T-helper 9 cell (primary cell): ENCODE results near the gene ARMH3.
A peak's percentile ranks its signal among the peaks of the same experiment; 100 is the strongest.

Experiments
- DNase-seq: peaks from one replicate; pipeline ENCODE4 v3.0.0-alpha.2; 2020

ARMH3 gene

DNA sequence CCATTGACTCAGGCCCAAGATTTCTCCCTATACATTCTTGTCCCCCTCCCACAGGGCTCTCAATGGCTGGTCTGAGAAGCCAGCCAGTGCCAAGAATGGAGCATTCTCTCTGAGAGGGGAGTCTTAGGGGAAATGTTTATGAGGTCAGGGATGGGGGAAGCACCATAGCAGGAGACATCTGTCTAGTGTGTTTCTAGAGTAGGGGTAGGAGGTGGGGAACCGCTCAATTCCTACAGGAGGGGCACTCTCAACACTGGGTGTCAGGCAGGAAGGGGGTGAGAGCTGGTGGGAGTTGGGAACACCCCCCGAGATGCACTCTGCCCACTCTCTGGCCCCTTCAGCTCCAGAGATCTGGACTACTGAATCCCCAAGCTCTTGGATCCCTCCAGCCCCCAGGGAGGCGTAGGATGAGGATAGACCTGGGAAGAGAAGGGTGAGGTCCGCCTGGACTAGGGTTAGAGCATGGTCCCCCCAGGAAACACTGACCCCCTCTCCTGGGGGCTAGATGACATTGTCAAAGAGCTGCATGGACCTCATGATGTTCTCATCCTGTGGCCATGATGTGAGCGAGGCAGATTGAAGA, 229.0 kb downstream of the ARMH3 start:
- no peak for DNase-seq

DNA sequence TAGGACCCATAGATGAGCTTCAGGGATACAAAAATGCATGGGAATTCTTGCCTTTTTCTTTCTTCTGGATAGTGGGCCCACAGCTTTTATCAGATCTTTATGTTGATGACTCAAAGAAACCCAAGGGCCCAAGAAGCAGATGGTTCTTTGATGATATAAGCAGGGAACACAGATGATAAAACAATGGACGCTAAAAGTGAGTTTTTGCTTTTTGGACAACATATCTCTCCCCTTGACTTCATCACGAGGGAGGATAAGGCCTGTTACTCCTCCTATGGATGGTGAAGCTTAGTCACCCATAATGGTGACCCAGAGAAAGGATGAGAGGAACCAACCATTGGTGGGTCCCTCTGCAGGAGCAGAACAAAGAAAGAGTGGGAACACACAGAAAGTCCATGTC, 231.2 kb downstream of the ARMH3 start:
- no peak for DNase-seq

DNA sequence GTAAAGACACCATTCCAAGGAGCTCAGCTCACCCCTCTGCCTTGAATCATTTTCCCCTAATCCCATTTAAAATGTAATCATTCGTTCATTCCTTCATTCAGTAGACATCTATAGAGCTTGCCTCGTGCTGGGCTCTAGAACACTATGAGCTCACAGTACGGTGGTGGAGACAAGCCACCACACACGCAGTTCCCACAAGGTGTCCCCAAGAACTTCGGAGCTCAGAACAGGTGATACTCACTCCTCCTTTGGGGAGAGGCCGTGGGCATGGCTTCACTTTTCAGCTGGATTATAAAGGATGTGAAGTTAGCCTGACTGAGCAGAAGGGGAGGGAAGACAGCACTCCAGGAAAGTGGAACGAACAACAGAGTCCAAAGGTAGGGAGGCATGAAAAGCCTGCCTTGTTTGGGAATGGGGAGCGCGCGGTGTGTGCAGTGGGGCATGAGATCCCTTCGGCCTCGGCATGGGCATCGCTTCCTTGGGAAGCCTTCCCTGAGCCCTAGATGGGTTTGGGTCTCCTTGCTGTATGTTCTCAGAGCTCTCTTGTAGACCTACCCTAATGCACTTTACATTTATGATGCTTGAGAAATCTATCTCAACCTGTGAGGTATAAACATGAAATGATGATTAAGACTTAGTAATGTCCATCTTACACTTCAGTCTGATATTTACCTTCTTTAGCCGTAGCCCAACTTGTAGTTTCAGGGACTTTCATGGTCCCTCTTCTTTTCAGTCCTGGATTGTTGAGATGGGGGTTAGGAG, 236.9 kb downstream of the ARMH3 start:
- DNase-seq, result peak; percentile 30

DNA sequence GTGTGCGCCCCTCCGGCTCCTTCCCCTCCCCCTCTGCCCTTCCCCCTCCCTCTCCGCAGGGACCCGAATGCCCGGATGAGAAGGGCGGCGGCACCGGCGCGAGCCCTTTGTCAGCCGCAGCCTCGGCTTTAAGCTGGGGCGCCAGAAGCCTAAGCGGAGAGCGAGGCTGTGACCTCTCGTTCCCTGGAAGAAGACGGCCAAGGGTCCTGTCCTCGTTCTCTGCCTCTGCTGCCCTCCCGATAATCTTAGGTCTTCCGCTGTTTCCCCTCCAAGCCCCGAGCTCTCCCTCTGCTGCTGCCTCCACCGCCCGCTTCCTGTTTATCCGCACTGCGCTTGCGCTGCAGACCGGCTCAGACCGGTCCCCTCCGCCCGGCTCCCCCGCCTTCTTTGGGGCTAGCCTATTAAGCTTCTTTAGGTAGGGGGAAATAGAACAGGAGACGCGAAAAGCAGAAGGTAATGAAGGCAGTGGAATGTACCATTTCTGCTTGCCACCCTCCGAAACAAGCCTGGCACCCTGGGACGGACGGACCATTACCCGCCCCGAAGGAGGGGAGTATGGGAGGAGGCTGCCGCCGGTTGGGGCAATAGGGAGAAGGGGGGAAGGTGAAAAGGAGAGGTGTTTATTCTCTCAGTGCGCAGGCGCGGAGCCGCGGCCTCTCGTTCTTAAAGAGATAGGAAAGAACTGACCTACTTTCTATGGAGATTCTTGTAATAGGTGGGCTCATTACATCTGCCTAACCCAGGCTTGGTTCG, 237.7 kb downstream of the ARMH3 start, which contains the start of gene OGA:
OGA (minus strand) TSS at position 326 of the 753 bp plus-strand sequence. CDS start 422 bp downstream, outside the sequence.
- DNase-seq, result peak; percentile 95

DNA sequence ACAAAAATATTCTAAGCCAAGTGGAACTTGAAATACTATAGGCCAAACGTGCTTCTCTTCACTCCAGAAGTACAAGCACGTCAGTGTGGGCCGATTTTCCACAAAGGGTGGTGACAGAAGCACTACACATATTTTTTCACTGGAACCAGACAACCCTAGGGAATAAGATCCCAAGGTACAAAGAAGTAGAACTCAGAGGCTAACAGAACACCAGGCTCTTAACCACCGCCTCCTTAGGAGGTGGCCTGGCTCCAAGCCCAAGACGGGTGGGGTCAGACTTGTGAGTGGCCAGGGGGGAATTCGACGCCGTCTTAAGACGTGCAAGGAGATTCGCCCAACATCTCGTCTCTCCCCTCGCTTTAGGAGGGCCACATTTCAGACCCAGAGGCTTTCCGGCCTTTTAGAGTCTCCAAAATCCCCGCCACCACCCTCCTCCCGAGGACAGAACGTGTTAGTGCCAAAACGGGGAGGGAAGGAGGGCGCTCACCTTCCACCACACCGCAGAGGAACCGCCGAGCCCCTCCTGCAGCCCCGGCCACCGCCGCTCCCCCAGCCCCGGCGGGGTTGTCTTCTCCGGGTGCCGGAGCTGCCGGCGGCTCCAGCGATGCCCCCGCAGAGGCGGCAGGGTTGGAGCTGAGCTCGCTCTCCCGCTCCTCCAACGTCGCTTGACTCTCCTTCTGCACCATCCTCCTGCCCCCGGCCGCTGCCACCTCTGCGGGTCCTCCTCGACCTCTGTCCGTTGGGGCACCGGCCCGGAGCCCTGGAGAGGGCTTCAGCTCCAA, 238.4 kb downstream of the ARMH3 start:
- DNase-seq, result peak; percentile 39

DNA sequence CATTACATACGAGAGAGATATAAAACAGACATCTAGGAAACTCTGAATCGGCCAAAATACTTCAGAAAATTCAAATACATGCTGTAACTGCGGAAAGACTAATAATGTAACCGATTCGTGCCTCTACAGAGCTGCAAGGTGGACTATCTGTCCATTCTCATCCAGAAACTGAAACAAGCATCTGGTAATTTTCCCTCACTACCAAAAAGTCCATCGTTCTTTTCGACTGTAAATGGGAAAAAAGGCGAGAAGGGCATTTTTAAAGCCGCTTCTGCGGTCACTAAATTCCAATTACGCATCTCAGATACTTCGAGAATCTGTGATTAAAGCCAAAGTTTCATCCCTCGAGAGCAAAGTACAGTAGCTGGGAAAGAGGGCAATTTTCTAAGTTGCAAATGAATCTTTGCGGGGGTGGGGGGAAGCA, 239.0 kb downstream of the ARMH3 start:
- DNase-seq, result no peak

DNA sequence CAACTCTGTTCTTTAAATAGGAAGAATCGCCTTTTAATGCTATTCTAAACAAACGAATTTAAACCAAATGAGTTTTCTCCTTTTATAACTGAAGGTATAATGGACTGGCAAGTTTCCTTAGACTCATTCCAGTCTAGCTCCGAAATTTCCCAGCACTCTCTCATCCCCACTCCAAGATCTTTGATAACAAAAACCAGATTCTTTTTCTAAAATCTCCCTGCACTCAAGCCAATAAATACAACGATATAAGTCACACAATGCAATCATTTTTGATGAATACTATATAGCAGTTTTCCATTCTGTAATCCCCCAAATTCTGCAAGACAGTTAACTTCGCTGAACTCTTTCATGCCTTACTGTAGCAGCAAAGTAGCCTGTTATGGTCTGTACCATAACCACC, 239.6 kb downstream of the ARMH3 start:
- no peak for DNase-seq

DNA sequence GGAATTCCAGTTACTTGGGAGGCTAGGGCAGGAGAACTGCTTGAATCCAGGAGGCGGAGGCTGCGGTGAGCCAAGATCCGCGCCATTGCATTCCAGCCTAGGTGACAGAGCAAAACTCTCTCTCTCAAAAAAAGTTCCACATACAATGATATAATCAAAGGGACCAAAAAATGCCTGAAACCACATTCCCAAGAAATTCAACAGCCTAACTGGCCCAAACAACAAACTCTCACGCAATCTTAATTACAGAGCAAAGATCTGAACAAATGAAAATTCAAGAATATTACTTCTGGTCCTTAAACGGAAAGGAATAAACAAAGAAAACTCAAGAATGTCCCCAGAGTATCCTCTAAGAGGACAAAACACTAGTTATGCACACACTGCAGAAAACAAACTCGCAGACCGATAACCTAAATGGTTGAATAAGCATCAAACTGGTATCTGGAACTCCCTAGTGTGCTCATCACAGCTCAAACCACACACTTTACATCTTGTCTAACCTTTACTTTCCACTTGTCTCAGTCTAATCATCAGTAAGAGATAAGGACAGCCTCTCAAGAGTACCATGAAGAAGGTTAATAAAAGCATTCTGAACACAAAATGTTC, 241.4 kb downstream of the ARMH3 start:
- no peak for DNase-seq

DNA sequence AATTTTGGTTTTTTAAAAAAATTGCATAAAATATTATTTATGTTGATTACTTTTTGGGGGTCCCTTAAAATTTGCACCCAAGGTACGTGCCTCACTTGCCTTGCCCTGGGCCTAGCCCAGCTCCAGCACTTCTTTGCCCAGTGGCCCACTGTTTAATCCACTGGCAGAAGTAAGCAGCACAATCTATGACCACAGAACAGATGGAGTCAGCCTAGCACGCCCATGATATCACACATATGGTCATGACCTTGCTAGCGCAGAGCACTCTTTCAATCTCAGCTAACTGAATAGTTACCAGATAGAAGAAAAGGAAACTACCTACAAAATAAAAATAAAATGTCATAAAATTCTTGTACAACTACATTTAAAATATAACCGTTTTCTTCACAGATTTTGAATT, 243.4 kb downstream of the ARMH3 start:
- no peak for DNase-seq

DNA sequence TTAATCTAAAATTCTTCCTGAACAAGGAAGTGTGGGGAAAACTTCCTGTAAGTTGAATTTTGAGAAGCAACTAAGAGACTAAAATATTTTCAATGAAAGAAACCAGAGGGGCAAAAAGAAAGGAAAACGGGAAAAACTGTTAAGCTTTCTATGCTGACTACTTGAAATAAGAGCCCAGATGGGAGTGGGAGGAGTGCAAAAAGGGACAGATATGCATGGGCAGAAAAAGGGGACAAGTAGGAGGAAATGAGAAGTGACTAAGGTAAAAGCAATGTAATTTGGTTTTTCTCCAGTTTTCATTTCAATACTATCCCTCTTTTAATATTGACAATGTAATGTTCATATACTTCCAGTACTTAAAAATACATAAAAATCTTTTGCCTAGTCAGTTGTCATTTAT, 248.8 kb downstream of the ARMH3 start:
- DNase-seq, result no peak

DNA sequence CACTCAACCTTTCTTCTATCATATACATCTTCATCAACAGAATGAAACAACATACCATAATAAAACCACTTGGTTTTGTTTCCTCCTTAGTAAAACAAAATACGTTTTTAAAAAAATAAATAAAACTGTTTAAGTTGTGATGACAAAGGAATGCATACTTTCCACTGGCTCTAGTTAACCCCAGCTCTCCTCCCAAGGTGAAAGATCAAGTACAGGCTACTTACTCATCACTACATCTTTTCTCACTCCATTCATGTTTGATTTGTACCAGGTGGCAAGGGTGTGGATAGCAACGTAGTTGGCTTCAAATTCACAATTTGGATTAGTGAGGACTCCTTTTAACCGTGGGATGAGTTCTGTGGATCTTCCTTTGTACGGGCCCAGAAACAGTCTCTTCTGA, 252.5 kb downstream of the ARMH3 start:
- no peak for DNase-seq

DNA sequence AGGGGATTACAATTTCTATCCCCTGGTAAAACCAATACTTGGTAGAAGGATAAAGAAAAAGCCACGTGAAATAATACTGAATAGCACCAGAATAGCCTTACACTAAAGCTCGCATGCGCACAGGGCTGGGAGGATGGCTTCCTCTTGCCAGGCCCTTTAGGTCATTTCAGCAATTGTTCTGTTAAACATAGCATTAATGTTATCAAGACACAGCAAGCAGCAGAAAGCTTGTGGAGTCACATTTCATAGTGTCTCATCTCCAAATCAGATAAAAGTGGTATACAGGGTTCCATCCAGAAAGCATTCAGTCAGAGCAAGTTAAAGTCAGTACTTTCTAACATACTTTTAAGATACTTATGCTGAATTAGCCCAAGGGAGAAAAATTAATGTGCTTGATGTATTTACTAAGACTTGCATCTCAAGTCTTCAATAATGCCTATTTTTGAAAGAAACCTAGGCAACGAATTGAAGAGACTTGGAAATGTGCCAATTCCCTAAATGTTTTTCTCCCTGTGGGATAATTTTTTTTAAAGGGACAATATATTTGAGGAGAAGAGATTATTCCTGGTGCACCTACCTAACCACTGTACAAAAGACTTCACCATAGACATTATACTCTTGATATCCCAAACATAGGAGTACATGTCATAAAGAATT, 258.4 kb downstream of the ARMH3 start:
- DNase-seq, result no peak
